ENCODE data around the gene GSTP1. TPM values are rescaled to one million over a fixed set of nuclear protein-coding genes. Genes with fewer than 3 reads are reported as not detected.

The GSTP1 gene
- total and polyA plus RNA-seq, 12 donors: 267 to 1,325 (median 455) TPM

DNA sequence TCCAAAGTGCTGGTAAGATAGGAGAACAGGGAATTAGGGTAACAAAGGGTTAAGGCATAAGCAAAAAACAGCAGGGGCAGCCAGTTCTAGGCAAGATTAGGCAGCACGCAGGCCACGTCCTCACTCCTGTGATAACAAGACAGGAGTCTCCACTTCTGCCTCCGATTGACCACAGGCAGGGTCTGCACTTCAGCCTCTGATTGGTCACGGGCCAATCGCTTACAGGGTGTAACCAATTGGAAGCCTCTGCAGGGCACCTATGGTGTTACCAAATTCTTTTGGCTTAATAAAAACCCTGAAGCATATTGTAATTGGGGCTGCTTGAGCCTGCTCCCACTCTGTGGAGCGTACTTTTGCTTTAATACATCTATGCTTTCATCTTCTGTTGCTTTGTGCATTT, 12.2 kb upstream of the GSTP1 start:
- H3K27me3 ChIP-seq: no peaks in the 10 kb centered on the region
- H3K27ac ChIP-seq: no peak overlapping the region
- WGBS, 4 donors: 61 to 77% (median 76%) methylated on average over 6 of the region's 6 CpGs
- intact Hi-C loops (cut with DNase I): no loop called here
- no peak for TF ChIP-seq POLR2A (IDR thresholded peaks at IDR 0.05)
- TF ChIP-seq, protein P1, sequence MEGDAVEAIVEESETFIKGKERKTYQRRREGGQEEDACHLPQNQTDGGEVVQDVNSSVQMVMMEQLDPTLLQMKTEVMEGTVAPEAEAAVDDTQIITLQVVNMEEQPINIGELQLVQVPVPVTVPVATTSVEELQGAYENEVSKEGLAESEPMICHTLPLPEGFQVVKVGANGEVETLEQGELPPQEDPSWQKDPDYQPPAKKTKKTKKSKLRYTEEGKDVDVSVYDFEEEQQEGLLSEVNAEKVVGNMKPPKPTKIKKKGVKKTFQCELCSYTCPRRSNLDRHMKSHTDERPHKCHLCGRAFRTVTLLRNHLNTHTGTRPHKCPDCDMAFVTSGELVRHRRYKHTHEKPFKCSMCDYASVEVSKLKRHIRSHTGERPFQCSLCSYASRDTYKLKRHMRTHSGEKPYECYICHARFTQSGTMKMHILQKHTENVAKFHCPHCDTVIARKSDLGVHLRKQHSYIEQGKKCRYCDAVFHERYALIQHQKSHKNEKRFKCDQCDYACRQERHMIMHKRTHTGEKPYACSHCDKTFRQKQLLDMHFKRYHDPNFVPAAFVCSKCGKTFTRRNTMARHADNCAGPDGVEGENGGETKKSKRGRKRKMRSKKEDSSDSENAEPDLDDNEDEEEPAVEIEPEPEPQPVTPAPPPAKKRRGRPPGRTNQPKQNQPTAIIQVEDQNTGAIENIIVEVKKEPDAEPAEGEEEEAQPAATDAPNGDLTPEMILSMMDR (IDR thresholded peaks at IDR 0.05): no peak
- no peaks in the 10 kb centered on the region for H3K9me3 ChIP-seq (replicated peaks in 1 of 3)
- no peaks in the 10 kb centered on the region for H3K36me3 ChIP-seq (replicated peaks in 1 of 2)
- no peaks in the 10 kb centered on the region for H3K4me1 ChIP-seq (replicated peaks in 1 of 2)
- H3K4me3 ChIP-seq: no peak overlapping the region
- DNase-seq: no peak

DNA sequence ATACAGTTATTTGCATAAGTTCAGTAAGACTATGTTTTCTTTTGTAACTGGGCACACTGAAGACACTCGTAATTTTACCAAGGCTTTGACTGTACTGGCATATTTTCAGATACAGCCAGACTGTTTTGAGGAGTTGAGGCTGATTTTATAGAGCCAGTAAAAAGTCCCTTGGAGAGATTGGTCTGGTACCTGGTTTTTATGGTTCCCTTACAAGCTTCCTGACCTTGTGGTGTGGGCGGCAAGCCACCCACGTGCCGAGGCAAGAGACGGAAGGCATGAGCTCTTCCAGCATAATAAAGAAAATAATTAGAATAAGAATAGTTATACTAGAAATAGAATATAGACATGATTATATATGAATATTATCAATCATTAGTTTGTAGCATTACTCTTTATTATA, 11.3 kb upstream of the GSTP1 start:
- Histone ChIP-seq H3K4me3 (no peak overlapping the region), H3K36me3 (replicated peaks in 1 of 2) (no peaks in the 10 kb centered on the region), H3K27me3 (peaks cover 3% of the 10 kb centered on the region), H3K9me3 (replicated peaks in 1 of 3) (no peaks in the 10 kb centered on the region), H3K4me1 (replicated peaks in 1 of 2) (no peaks in the 10 kb centered on the region), H3K27ac (no peak overlapping the region)
- no peak for DNase-seq
- 10 to 15% (median 15%) methylated on average over 5 of the region's 5 CpGs for WGBS, 4 donors
- TF ChIP-seq POLR2A (IDR thresholded peaks at IDR 0.05): no peak
- TF ChIP-seq, protein P1 (IDR thresholded peaks at IDR 0.05): no peak
- intact Hi-C loops (cut with DNase I): loop anchor here in 1 of 2 donors (2.0 kb wide), 1 partner anchor 86 kb away; no protein-coding TSS in a partner anchor

DNA sequence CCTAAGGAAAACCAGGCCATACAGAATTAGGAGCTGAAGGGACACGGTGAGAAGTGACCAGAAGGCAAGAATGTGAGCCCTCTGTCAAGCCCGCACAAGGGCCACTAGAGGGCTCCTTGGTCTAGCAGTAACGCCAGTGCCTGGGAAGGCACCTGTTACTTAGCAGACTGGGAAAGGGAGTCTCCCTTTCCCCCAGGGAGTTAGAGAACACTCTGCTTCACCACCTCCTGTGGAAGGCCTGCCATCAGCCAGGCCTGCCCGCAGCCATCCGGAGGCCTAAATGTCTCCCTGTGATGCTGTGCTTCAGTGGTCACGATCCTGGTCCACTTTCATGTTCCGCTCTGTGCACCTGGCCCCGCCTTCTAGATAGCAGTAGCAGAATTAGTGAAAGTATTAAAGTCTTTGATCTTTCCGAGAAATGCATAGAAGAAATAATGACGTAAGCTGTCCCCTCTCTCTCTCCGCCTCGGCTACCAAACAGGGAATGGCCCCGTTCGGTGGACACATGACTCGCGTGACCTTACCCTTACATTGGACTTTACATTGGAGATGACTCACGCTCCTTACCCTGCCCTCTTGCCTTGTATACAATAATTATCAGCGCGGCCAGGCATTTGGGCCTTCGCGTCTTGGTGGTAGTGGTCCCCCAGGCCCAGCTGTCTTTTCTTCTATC, 10.7 kb upstream of the GSTP1 start:
- 54 to 55% (median 55%) methylated on average over 19 to 21 of the region's 21 CpGs for WGBS, 4 donors
- no peaks in the 10 kb centered on the region for H3K4me1 ChIP-seq (replicated peaks in 1 of 2)
- H3K9me3 ChIP-seq (replicated peaks in 1 of 3): no peaks in the 10 kb centered on the region
- no peak overlapping the region for H3K27ac ChIP-seq
- H3K4me3 ChIP-seq: no peak overlapping the region
- intact Hi-C loops (cut with DNase I): loop anchor here in 1 of 2 donors (2.0 kb wide), 1 partner anchor 86 kb away; no protein-coding TSS in a partner anchor
- H3K36me3 ChIP-seq (replicated peaks in 1 of 2): no peaks in the 10 kb centered on the region
- TF ChIP-seq POLR2A (IDR thresholded peaks at IDR 0.05): no peak
- TF ChIP-seq, protein P1 (IDR thresholded peaks at IDR 0.05): peak; percentile 64 to 81 (median 71)
- peaks cover 6% of the 10 kb centered on the region for H3K27me3 ChIP-seq
- peak; percentile 54 to 83 (median 69) for DNase-seq

DNA sequence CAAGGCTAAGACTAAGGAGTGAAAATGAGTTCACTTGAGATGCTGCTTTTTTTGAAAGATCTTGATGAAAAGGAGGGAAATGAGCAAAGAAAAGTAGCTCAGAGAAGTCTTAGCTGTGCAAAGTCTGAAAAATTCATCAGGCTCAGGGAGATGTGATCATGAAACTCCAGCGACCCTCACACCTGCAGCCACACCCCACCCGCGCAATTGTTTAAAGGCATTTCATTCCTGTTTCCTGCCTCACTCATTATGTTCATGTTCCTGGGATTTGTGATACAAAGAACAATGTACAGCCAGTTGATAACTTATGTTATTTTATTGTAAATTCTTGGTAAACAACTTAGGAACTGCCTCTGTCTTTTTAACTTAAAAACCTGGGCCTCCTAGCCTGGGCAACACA, 8.7 kb upstream of the GSTP1 start:
- H3K36me3 ChIP-seq (replicated peaks in 1 of 2): no peaks in the 10 kb centered on the region
- no peak for TF ChIP-seq POLR2A (IDR thresholded peaks at IDR 0.05)
- TF ChIP-seq, protein P1 (IDR thresholded peaks at IDR 0.05): no peak
- intact Hi-C loops (cut with DNase I): no loop called here

More for the DNA sequence above, 8.7 kb upstream of the GSTP1 start:
- Histone ChIP-seq H3K27ac (no peak overlapping the region), H3K4me3 (no peak overlapping the region), H3K9me3 (replicated peaks in 1 of 3) (no peaks in the 10 kb centered on the region), H3K4me1 (replicated peaks in 1 of 2) (no peaks in the 10 kb centered on the region), H3K27me3 (peaks cover 6% of the 10 kb centered on the region)
- 35 to 59% (median 52%) methylated on average over 3 of the region's 3 CpGs for WGBS, 4 donors
- no peak for DNase-seq
